SIG-M5 (cell line): ENCODE results near the gene NDEL1.

Experiments
- DNase-seq: peaks from one replicate; lab custom pipeline; 2025; lab: John Stamatoyannopoulos, UW

Gene NDEL1

GRCh38 chr17:8503807-8504206, 68.1 kb downstream of the NDEL1 start:
- DNase-seq: no peak

DNA sequence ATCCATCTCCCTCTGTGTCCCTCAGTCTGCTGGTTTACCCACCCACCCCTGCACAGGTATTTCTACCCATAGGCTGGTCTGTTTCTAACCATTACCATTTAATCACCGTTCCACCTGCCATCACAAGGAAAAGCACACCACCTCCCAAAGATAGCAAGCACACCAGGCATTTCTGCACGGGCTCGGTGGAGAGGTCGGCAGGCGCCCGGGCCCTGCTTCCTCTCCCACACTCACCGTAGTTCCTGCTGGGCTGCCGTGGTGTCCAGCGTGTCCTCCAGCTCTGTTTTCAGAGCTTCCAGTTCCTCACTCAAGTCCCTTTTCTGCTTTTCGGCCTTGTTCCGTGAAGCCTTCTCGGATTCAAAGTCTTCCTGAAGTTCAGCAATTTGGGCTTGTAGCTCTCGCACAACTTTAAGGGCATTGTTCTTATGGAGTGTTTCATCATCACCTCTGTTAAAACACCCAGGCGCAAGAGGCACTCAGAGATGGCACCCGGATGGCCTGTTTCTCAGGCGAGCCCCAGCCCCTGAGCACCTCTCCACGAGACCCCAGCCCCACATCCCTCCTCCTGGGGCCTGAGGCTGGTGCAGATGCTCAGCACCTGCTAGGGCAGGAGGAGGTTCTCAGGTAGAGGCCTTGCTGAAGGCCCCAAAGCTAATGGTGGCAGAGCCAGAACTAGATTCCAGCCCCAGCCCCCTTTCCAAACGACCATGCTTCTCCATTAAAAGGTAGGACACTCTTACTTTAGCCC, 69.0 kb downstream of the NDEL1 start:
- DNase-seq: no peak

DNA sequence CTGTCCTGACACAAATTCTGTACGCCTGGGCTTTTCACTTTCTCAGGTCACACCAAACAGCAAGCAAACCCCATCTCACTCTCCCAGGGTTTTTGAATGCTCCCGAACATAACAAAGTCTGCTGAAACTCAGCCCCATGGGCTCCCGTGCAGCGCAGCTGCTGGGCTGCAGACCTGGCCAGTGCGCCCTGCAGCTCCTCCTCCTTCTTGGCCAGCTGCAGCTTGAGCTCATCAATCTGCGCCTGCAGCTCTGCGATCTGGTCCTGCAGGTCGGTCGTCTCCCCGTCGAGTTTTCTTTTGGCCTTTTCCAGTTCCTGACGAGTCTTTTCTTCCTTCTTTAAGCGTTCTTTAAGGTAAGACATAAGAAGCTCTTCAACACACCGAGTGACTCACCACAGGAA, 70.5 kb downstream of the NDEL1 start:
- DNase-seq: no peak

DNA sequence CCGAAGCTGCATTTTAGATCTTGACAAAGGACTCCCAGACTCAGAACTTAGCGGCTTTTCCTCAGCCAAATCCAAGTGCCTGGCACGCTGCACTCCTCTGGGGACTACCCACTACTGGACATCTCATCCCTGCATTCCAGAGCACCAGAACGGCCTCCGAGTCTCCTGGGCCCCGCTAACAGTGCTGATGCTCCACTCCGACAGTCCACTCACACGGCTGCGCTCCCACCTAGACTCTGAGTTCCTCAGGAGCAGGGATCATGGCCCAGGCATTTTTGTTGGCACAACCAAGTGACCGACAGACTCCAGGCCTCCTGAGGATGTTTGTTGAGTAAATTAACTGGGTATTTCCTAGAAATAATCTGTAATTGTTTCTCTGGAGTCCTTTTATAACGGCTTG, 79.1 kb downstream of the NDEL1 start:
- no peak for DNase-seq
